Islet of Langerhans (tissue), 1 donor: ENCODE results near the gene CAPZA2.
"Not testable (repeated sequence)": the region's sequence is repeated elsewhere in the genome, so short reads cannot be mapped to it uniquely, and the experiment has no call there.

Experiments
- FAIRE-seq: peaks from one replicate; lab custom pipeline; 2011; peaks lifted over from hg19 to GRCh38; lab: Jason Lieb, UNC

Gene CAPZA2

GRCh38 chr7:116922545-116922944, 60.2 kb downstream of the CAPZA2 start:
- no peak for FAIRE-seq

GRCh38 chr7:116924741-116925140, 62.4 kb downstream of the CAPZA2 start:
- no peak for FAIRE-seq

GRCh38 chr7:116929021-116929420, 66.6 kb downstream of the CAPZA2 start:
- FAIRE-seq: no peak

- peak; percentile 87 for FAIRE-seq
These were observed 67.8 kb downstream of the CAPZA2 start for GRCh38 chr7:116929914-116930913.

- no peak for FAIRE-seq
These were observed 70.2 kb downstream of the CAPZA2 start for GRCh38 chr7:116932566-116932965.

- FAIRE-seq: no peak
These were observed 71.1 kb downstream of the CAPZA2 start for GRCh38 chr7:116933465-116933864.

GRCh38 chr7:116934580-116934979, 72.2 kb downstream of the CAPZA2 start:
- FAIRE-seq: no peak

- not testable (repeated sequence) for FAIRE-seq
These were observed 74.5 kb downstream of the CAPZA2 start for GRCh38 chr7:116936844-116937243.

- no peak for FAIRE-seq
These were observed 76.3 kb downstream of the CAPZA2 start for GRCh38 chr7:116938678-116939077.

GRCh38 chr7:116940689-116941370, 78.4 kb downstream of the CAPZA2 start:
- FAIRE-seq: no peak

- FAIRE-seq: no peak
These were observed 80.1 kb downstream of the CAPZA2 start for GRCh38 chr7:116942504-116942903.

- no peak for FAIRE-seq
These were observed 86.5 kb downstream of the CAPZA2 start for GRCh38 chr7:116948934-116949333.

- FAIRE-seq: no peak
These were observed 87.8 kb downstream of the CAPZA2 start for GRCh38 chr7:116949941-116950801.

GRCh38 chr7:116950889-116951351, 88.5 kb downstream of the CAPZA2 start:
- FAIRE-seq: no peak

GRCh38 chr7:116951366-116952292, 89.2 kb downstream of the CAPZA2 start:
- FAIRE-seq: no peak

- no peak for FAIRE-seq
These were observed 90.4 kb downstream of the CAPZA2 start for GRCh38 chr7:116952635-116953371.

GRCh38 chr7:116953372-116953905, 91.1 kb downstream of the CAPZA2 start, which contains the start of gene ST7:
ST7 (plus strand) TSS chr7:116953501; CDS start chr7:116953541, 40 bp downstream.
- no peak for FAIRE-seq

- no peak for FAIRE-seq
These were observed 91.8 kb downstream of the CAPZA2 start for GRCh38 chr7:116953906-116954838.

GRCh38 chr7:116955340-116955739, 93.0 kb downstream of the CAPZA2 start:
- no peak for FAIRE-seq
